ENCODE results near the gene NKTR. TPM values are rescaled to one million over a fixed set of nuclear protein-coding genes. Genes with fewer than 3 reads are reported as not detected.

Gene NKTR
- polyA plus RNA-seq, 1 donor from 2014 or later, result 242 TPM

GRCh38 chr3:42667096-42667522 is 66.6 kb downstream of the NKTR start:
- Histone ChIP-seq H2AFZ (ENCODE audit: low read depth, low read length) (no peak overlapping the region), H4K20me1 (ENCODE audit: insufficient read depth) (no peaks in the 10 kb centered on the region), H3K36me3 (ENCODE audit: insufficient read depth, low read length) (no peaks in the 10 kb centered on the region), H3K9ac (ENCODE audit: low read length) (no peak overlapping the region), H3K27me3 (ENCODE audit: insufficient read depth, low read depth, low read length) (no peaks in the 10 kb centered on the region), H3K4me2 (ENCODE audit: low read length) (no peak overlapping the region), H3K9me3 (ENCODE audit: low read length) (no peaks in the 10 kb centered on the region), H3K27ac (ENCODE audit: low read length) (no peak overlapping the region), H3K9me2 (ENCODE audit: insufficient read depth, low read length) (no peaks in the 10 kb centered on the region), H3K4me3 (ENCODE audit: low read length) (no peak overlapping the region), H3F3A (ENCODE audit: insufficient read depth, low read length, poor library complexity, severe bottlenecking) (no peaks in the 10 kb centered on the region), H3K79me2 (replicated peaks; ENCODE audit: insufficient read depth, low read length) (no peaks in the 10 kb centered on the region)
- TF ChIP-seq TAF1 (IDR thresholded peaks at IDR 0.05; ENCODE audit: low read depth) (no peak), SMC3 (conservative IDR thresholded peaks at IDR 0.05; ENCODE audit: poor library complexity) (no peak), EZH2 (IDR thresholded peaks at IDR 0.05; ENCODE audit: borderline replicate concordance, insufficient read depth, low read length, poor library complexity, severe bottlenecking) (no peak), RAD21 (conservative IDR thresholded peaks at IDR 0.05) (no peak), POLR2AphosphoS5 (IDR thresholded peaks at IDR 0.05) (no peak), REST (IDR thresholded peaks at IDR 0.05; ENCODE audit: borderline replicate concordance) (no peak), EP300 (conservative IDR thresholded peaks at IDR 0.05; ENCODE audit: poor library complexity, severe bottlenecking) (no peak), CTCF (IDR thresholded peaks at IDR 0.05; ENCODE audit: poor library complexity, severe bottlenecking) (no peak), MXI1 (conservative IDR thresholded peaks at IDR 0.05; ENCODE audit: poor library complexity, severe bottlenecking) (no peak)

- TF ChIP-seq POLR2AphosphoS5 (IDR thresholded peaks at IDR 0.05) (no peak), CTCF (IDR thresholded peaks at IDR 0.05; ENCODE audit: poor library complexity, severe bottlenecking) (no peak), REST (IDR thresholded peaks at IDR 0.05; ENCODE audit: borderline replicate concordance) (no peak), TAF1 (IDR thresholded peaks at IDR 0.05; ENCODE audit: low read depth) (no peak), EZH2 (IDR thresholded peaks at IDR 0.05; ENCODE audit: borderline replicate concordance, insufficient read depth, low read length, poor library complexity, severe bottlenecking) (no peak), EP300 (conservative IDR thresholded peaks at IDR 0.05; ENCODE audit: poor library complexity, severe bottlenecking) (no peak), RAD21 (conservative IDR thresholded peaks at IDR 0.05) (no peak), SMC3 (conservative IDR thresholded peaks at IDR 0.05; ENCODE audit: poor library complexity) (no peak), MXI1 (conservative IDR thresholded peaks at IDR 0.05; ENCODE audit: poor library complexity, severe bottlenecking) (no peak)
- Histone ChIP-seq H3K27ac (ENCODE audit: low read length) (no peak overlapping the region), H3F3A (ENCODE audit: insufficient read depth, low read length, poor library complexity, severe bottlenecking) (no peaks in the 10 kb centered on the region), H3K9ac (ENCODE audit: low read length) (no peak overlapping the region), H3K79me2 (replicated peaks; ENCODE audit: insufficient read depth, low read length) (no peaks in the 10 kb centered on the region), H3K36me3 (ENCODE audit: insufficient read depth, low read length) (no peaks in the 10 kb centered on the region), H3K27me3 (ENCODE audit: insufficient read depth, low read depth, low read length) (no peaks in the 10 kb centered on the region), H3K4me3 (ENCODE audit: low read length) (no peak overlapping the region), H3K4me2 (ENCODE audit: low read length) (no peak overlapping the region), H4K20me1 (ENCODE audit: insufficient read depth) (no peaks in the 10 kb centered on the region), H2AFZ (ENCODE audit: low read depth, low read length) (no peak overlapping the region), H3K9me2 (ENCODE audit: insufficient read depth, low read length) (no peaks in the 10 kb centered on the region), H3K9me3 (ENCODE audit: low read length) (no peaks in the 10 kb centered on the region)
Observed at GRCh38 chr3:42667523-42668412, 67.3 kb downstream of the NKTR start.

All from neural cell (in vitro differentiated cells).